HCT116 (cell line): ENCODE data around the gene MSANTD4. TPM values are rescaled to one million over a fixed set of nuclear protein-coding genes. Genes with fewer than 3 reads are reported as not detected.

ENCODE experiments used
- ATAC-seq: fragments of 200-7000 bp; cut with Tn5 transposase; 2 replicates; pipeline ENCODE4 v1.9.1; 2020; ENCODE audit warnings: mild to moderate bottlenecking, moderate library complexity
- BruUV-seq: library from RNA; stranded (reverse); fragments of 400-500 nt; replicated peaks from 2 replicates; lab custom pipeline; 2021; lab: Mats Ljungman, UMichigan
- CTCF ChIA-PET: fragments of 300-600 bp; sonication (Branson Sonifier 250); formaldehyde crosslinking; loops from one replicate; lab custom pipeline; 2021; ENCODE audit warnings: antibody characterized with exemption; lab: Charles Lee
- POLR2A ChIA-PET: fragments of 300-600, 350-600 bp; sonication (Branson Sonifier 250); formaldehyde crosslinking; loops from one replicate; lab custom pipeline; 2021; ENCODE audit warnings: antibody characterized with exemption; lab: Charles Lee
- RAD21 ChIA-PET, 2 experiments: fragments of 300-600 bp; sonication (Branson Sonifier 250); formaldehyde crosslinking; loops; one replicate each; lab custom pipeline; 2023; ENCODE audit warnings: low total read pairs in 2 of 2; ENCODE audit not compliant: uncharacterized antibody in 2 of 2, unreplicated experiment in 2 of 2, low non-redundant PET in 1 of 2; lab: Charles Lee
- DNase-seq: peaks from one replicate; pipeline ENCODE4 v3.0.0-alpha.2; 2010; ENCODE audit warnings: low read depth, low spot score
- H2AFZ ChIP-seq: fragments of 200-600 bp; shearing (Covaris generic), sonication (generic); 2 replicates; pipeline ENCODE4 v1.6.1; 2017; ENCODE audit warnings: low read depth, mixed run types, mixed read lengths, antibody characterized with exemption, low read length; ENCODE audit not compliant: poor library complexity, severe bottlenecking
- H3K27ac ChIP-seq: 2 replicates; pipeline ENCODE4 v1.5.1; 2012; ENCODE audit warnings: low read depth, low read length
- H3K27me3 ChIP-seq: fragments of 200-600 bp; sonication (generic); 2 replicates; pipeline ENCODE4 v1.6.1; 2016; ENCODE audit warnings: mixed run types, low read length, mixed read lengths; ENCODE audit not compliant: insufficient read depth
- H3K36me3 ChIP-seq, 2 experiments: fragments of 200-500 bp in 1 of 2; fragments of 200-600 bp in 1 of 2; sonication (Bioruptor generic) in 1 of 2; sonication (generic) in 1 of 2; 2 replicates each; pipeline versions ENCODE4 v1.5.1 to v1.6.1; 2014 to 2016; ENCODE audit warnings: low read length in 2 of 2, inconsistent platforms in 1 of 2, mixed read lengths in 1 of 2, mixed run types in 1 of 2; ENCODE audit not compliant: insufficient read depth in 2 of 2, control insufficient read depth in 1 of 2
- H3K4me1 ChIP-seq, 2 experiments: fragments of 200-600 bp in 1 of 2; sonication (generic) in 1 of 2; 2 replicates each; pipeline versions ENCODE4 v1.5.1 to v1.6.1; 2012 to 2017; ENCODE audit warnings: low read length in 2 of 2, inconsistent platforms in 1 of 2, mild to moderate bottlenecking in 1 of 2, mixed read lengths in 1 of 2, mixed run types in 1 of 2, moderate library complexity in 1 of 2; ENCODE audit not compliant: insufficient read depth in 2 of 2, control insufficient read depth in 1 of 2
- H3K4me2 ChIP-seq: fragments of 200-600 bp; sonication (generic); 2 replicates; pipeline ENCODE4 v1.6.1; 2017; ENCODE audit warnings: mixed run types, low read length, mixed read lengths
- H3K4me3 ChIP-seq, 2 experiments: fragments of 200-600 bp in 1 of 2; sonication (generic) in 1 of 2; replicated peaks in 1 of 2; 2 replicates each; pipeline ENCODE4 v1.5.1; 2011 to 2016; ENCODE audit warnings: low read length in 2 of 2, control low read depth in 1 of 2, low read depth in 1 of 2, mild to moderate bottlenecking in 1 of 2, mixed read lengths in 1 of 2, mixed run types in 1 of 2
- H3K79me2 ChIP-seq: fragments of 200-600 bp; sonication (generic); 2 replicates; pipeline ENCODE4 v1.6.1; 2017; ENCODE audit warnings: mild to moderate bottlenecking, mixed run types, low read length, moderate library complexity, mixed read lengths; ENCODE audit not compliant: insufficient read depth
- H3K9ac ChIP-seq: fragments of 200-600 bp; sonication (generic); 2 replicates; pipeline ENCODE4 v1.6.1; 2016; ENCODE audit warnings: low read length, mixed read lengths
- H3K9me2 ChIP-seq: fragments of 200-600 bp; sonication (generic), shearing (Covaris generic); 2 replicates; pipeline ENCODE4 v1.6.1; 2017; ENCODE audit warnings: mixed run types, mild to moderate bottlenecking, moderate library complexity; ENCODE audit not compliant: insufficient read depth
- H3K9me3 ChIP-seq, 2 experiments: fragments of 200-500 bp in 1 of 2; fragments of 200-600 bp in 1 of 2; sonication (Bioruptor generic) in 1 of 2; sonication (generic) in 1 of 2; 2 replicates each; pipeline ENCODE4 v1.6.1; 2014 to 2017; ENCODE audit warnings: low read length in 2 of 2, mixed read lengths in 2 of 2, inconsistent platforms in 1 of 2, low read depth in 1 of 2, mild to moderate bottlenecking in 1 of 2, mixed run types in 1 of 2, moderate library complexity in 1 of 2; ENCODE audit not compliant: control insufficient read depth in 1 of 2, insufficient read depth in 1 of 2
- H4K20me1 ChIP-seq: fragments of 200-600 bp; sonication (generic), shearing (Covaris generic); 2 replicates; pipeline ENCODE4 v1.6.1; 2017; ENCODE audit warnings: mixed run types, mild to moderate bottlenecking, moderate library complexity; ENCODE audit not compliant: insufficient read depth
- ATF3 ChIP-seq: IDR thresholded peaks from 2 replicates; pipeline ENCODE4 v1.6.1; 2012
- CBX3 ChIP-seq: IDR thresholded peaks from 2 replicates; pipeline ENCODE4 v1.6.1; 2012; ENCODE audit warnings: low read depth
- CEBPB ChIP-seq: IDR thresholded peaks from 2 replicates; pipeline ENCODE4 v1.6.1; 2012; ENCODE audit warnings: low read depth
- CTCF ChIP-seq, 3 experiments: fragments of 200-600 bp in 1 of 3; sonication (generic) in 1 of 3; IDR thresholded peaks in 2 of 3; conservative IDR thresholded peaks in 1 of 3; 2 replicates each; pipeline ENCODE4 v1.5.1; 2012 to 2017; ENCODE audit warnings: low read depth in 2 of 3, low read length in 2 of 3, antibody characterized with exemption in 1 of 3, borderline replicate concordance in 1 of 3, control low read depth in 1 of 3, mild to moderate bottlenecking in 1 of 3, mixed read lengths in 1 of 3, mixed run types in 1 of 3, moderate library complexity in 1 of 3; ENCODE audit not compliant: insufficient read depth in 1 of 3
- EGR1 ChIP-seq: IDR thresholded peaks from 2 replicates; pipeline ENCODE4 v1.6.1; 2012; ENCODE audit warnings: low read depth
- ELF1 ChIP-seq: IDR thresholded peaks from 2 replicates; pipeline ENCODE4 v1.6.1; 2012; ENCODE audit warnings: low read depth, borderline replicate concordance
- EZH2 ChIP-seq: fragments of 200-600 bp; sonication (generic); IDR thresholded peaks from 2 replicates; pipeline ENCODE4 v1.6.1; 2017; ENCODE audit warnings: antibody characterized with exemption, mixed run types
- EZH2phosphoT487 ChIP-seq: fragments of 200-600 bp; IDR thresholded peaks from 2 replicates; pipeline ENCODE4 v1.6.1; 2018; ENCODE audit warnings: antibody characterized with exemption, borderline replicate concordance
- FOSL1 ChIP-seq: IDR thresholded peaks from 2 replicates; pipeline ENCODE4 v1.6.1; 2012; ENCODE audit warnings: low read depth
- JUND ChIP-seq: IDR thresholded peaks from 2 replicates; pipeline ENCODE4 v1.6.1; 2012
- MAX ChIP-seq: IDR thresholded peaks from 2 replicates; pipeline ENCODE4 v1.6.1; 2012
- POLR2A ChIP-seq: IDR thresholded peaks from 2 replicates; pipeline ENCODE4 v1.7.0; 2011; ENCODE audit warnings: borderline replicate concordance; ENCODE audit not compliant: insufficient read depth, insufficient read length; ENCODE audit errors: extremely low read depth
- SIN3A ChIP-seq: IDR thresholded peaks from 2 replicates; pipeline ENCODE4 v1.6.1; 2012; ENCODE audit warnings: low read depth
- SRF ChIP-seq: IDR thresholded peaks from 2 replicates; pipeline ENCODE4 v1.6.1; 2012; ENCODE audit warnings: low read depth
- TCF7L2 ChIP-seq: IDR thresholded peaks from 2 replicates; pipeline ENCODE4 v1.7.0; 2011; ENCODE audit warnings: borderline replicate concordance, inconsistent platforms; ENCODE audit not compliant: insufficient read depth, insufficient read length; ENCODE audit errors: extremely low read depth
- YY1 ChIP-seq: IDR thresholded peaks from 2 replicates; pipeline ENCODE4 v1.6.1; 2011; ENCODE audit warnings: low read length, low read depth, moderate library complexity, mild to moderate bottlenecking; ENCODE audit not compliant: insufficient replicate concordance; ENCODE audit errors: extremely low read depth
- ZBTB33 ChIP-seq: IDR thresholded peaks from 2 replicates; pipeline ENCODE4 v1.6.1; 2011; ENCODE audit warnings: mild to moderate bottlenecking, low read length, moderate library complexity; ENCODE audit not compliant: insufficient replicate concordance; ENCODE audit errors: extremely low read depth
- ZFX ChIP-seq: fragments of 450-650 bp; IDR thresholded peaks from 2 replicates; pipeline ENCODE4 v1.6.1; 2017
- ZNF274 ChIP-seq: fragments of 200-500 bp; sonication (Bioruptor generic); IDR thresholded peaks from 2 replicates; pipeline ENCODE4 v1.6.1; 2014; ENCODE audit warnings: mild to moderate bottlenecking, low read depth, low read length, inconsistent platforms
- intact Hi-C: fragments of 100-400 bp; cut with micrococcal nuclease; formaldehyde crosslinking; loops from 2 replicates; pipeline ENCODE4 v1.10.0; 2022
- total RNA-seq: library from RNA; stranded (reverse); gene quantifications from one replicate; pipeline ENCODE4 v1.2.1, GENCODE V29; 2021; ENCODE audit not compliant: unreplicated experiment

Gene MSANTD4
- total RNA-seq, 1 experiment from 2014 or later, result 15.7 TPM

GRCh38 chr11:106061249-106061784, 39.3 kb upstream of the MSANTD4 start:
- no peak overlapping the region for H3K4me3 ChIP-seq
- no peaks in the 10 kb centered on the region for H3K27me3 ChIP-seq
- BruUV-seq, result no TSS peak
- TF ChIP-seq SIN3A (no peak), ZBTB33 (no peak), SRF (no peak), YY1 (no peak), ATF3 (no peak), JUND (no peak), MAX (no peak), CBX3 (no peak), ZNF274 (no peak), EZH2phosphoT487 (no peak), FOSL1 (no peak), EGR1 (no peak), ELF1 (no peak), POLR2A (no peak), CTCF (IDR thresholded peaks at IDR 0.05 in 2 of 3, conservative IDR thresholded peaks at IDR 0.05 in 1 of 3; ENCODE audit: borderline replicate concordance in 1 of 3, insufficient read depth in 1 of 3, low read depth in 2 of 3, low read length in 2 of 3) (no peak), CEBPB (no peak), TCF7L2 (no peak), ZFX (no peak), EZH2 (no peak)
- H3K4me1 ChIP-seq, result no peaks in the 10 kb centered on the region
- H3K9me3 ChIP-seq, result no peaks in the 10 kb centered on the region
- no peaks in the 10 kb centered on the region for H3K79me2 ChIP-seq
- intact Hi-C loops, result no loop called here
- RAD21 ChIA-PET, result no interaction called here
- H3K36me3 ChIP-seq, result no peaks in the 10 kb centered on the region
- DNase-seq, result no peak
- POLR2A ChIA-PET, result no interaction called here
- no peak overlapping the region for H3K4me2 ChIP-seq
- H3K9me2 ChIP-seq, result no peaks in the 10 kb centered on the region
- no peak overlapping the region for H3K9ac ChIP-seq
- H2AFZ ChIP-seq, result no peak overlapping the region
- ATAC-seq, result no peak
- H4K20me1 ChIP-seq, result no peaks in the 10 kb centered on the region
- H3K27ac ChIP-seq, result no peak overlapping the region
- CTCF ChIA-PET, result interaction anchor here (1.0 kb wide), 1 partner anchor 16 kb away, joined by 4 read pairs; the partner anchor contains the start of genes AASDHPPT and KBTBD3
